Right atrium auricular region (tissue), 2 donors: ENCODE data around the gene FOXP1. TPM values are rescaled to one million over a fixed set of nuclear protein-coding genes. Genes with fewer than 3 reads are reported as not detected.

Experiments used
- DNase-seq: peaks from one replicate; pipeline ENCODE4 v3.0.0-alpha.2; 2019; ENCODE audit warnings: low spot score
- H3K27ac ChIP-seq, 2 donors: fragments of 200-600 bp; sonication (generic); 1 replicate in 1 of 2; 2 replicates in 1 of 2; pipeline ENCODE4 v1.5.1; 2016 to 2019
- H3K27me3 ChIP-seq, 2 donors: fragments of 200-600 bp; sonication (generic); one replicate each; pipeline versions ENCODE4 v1.5.1 to v1.6.0; 2017 to 2019
- H3K36me3 ChIP-seq: fragments of 200-600 bp; sonication (generic); one replicate; pipeline ENCODE4 v1.5.1; 2016
- H3K4me1 ChIP-seq, 2 donors: fragments of 200-600 bp; sonication (generic); one replicate each; pipeline versions ENCODE4 v1.5.1 to v1.6.0; 2017 to 2019
- H3K4me3 ChIP-seq, 2 donors: fragments of 200-600 bp; sonication (generic); 1 replicate in 1 of 2; 2 replicates in 1 of 2; pipeline ENCODE4 v1.5.1; 2017 to 2019; ENCODE audit warnings: mild to moderate bottlenecking in 1 of 2, moderate library complexity in 1 of 2
- H3K9me3 ChIP-seq, 2 donors: fragments of 200-600 bp; sonication (generic); one replicate each; pipeline ENCODE4 v1.5.1; 2019
- total RNA-seq, 2 donors: library from RNA; depleted of rRNA; stranded (reverse); fragments of >200 nt; gene quantifications; one replicate each; pipeline ENCODE4 v1.1.0, GENCODE V29; 2016
- TF ChIP-seq, protein P1 (sequence below), 2 donors: fragments of 200-600 bp; sonication (generic); IDR thresholded peaks; one replicate each; pipeline ENCODE4 v1.5.1; 2019; ENCODE audit warnings: antibody characterized with exemption in 2 of 2

The FOXP1 gene
- total RNA-seq, 2 donors from 2014 or later: 39.2 to 59.0 TPM

DNA sequence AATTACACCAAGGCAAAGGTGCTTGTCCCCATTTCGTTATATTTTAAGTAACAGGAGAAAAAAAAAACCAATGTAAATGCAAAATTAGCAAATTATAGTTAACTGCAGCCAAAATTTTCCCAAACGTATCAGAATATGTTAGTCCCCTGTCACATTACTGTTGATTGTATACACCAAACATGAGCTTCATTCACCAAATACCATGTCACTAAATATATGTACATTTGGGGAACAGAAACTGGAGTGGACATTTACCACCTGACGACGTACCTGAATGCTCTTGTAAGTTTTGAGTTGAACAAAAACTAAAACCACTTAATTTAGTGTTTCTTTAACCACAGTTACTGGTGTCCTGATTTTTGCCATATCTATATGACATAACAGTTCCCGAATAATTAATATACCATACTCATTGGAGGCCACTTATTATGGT lies 3.3 kb upstream of the FOXP1 start:
- DNase-seq: no peak
- no peaks in the 10 kb centered on the region for H3K36me3 ChIP-seq
- TF ChIP-seq, protein P1, sequence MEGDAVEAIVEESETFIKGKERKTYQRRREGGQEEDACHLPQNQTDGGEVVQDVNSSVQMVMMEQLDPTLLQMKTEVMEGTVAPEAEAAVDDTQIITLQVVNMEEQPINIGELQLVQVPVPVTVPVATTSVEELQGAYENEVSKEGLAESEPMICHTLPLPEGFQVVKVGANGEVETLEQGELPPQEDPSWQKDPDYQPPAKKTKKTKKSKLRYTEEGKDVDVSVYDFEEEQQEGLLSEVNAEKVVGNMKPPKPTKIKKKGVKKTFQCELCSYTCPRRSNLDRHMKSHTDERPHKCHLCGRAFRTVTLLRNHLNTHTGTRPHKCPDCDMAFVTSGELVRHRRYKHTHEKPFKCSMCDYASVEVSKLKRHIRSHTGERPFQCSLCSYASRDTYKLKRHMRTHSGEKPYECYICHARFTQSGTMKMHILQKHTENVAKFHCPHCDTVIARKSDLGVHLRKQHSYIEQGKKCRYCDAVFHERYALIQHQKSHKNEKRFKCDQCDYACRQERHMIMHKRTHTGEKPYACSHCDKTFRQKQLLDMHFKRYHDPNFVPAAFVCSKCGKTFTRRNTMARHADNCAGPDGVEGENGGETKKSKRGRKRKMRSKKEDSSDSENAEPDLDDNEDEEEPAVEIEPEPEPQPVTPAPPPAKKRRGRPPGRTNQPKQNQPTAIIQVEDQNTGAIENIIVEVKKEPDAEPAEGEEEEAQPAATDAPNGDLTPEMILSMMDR (IDR thresholded peaks at IDR 0.05): peak; percentile 8 to 12
- H3K9me3 ChIP-seq: no peaks in the 10 kb centered on the region
- H3K27me3 ChIP-seq: no peaks in the 10 kb centered on the region
- H3K4me1 ChIP-seq: peaks cover 0 to 20% of the 10 kb centered on the region in 2 donors
- no peak overlapping the region for H3K4me3 ChIP-seq
- H3K27ac ChIP-seq: no peak overlapping the region

DNA sequence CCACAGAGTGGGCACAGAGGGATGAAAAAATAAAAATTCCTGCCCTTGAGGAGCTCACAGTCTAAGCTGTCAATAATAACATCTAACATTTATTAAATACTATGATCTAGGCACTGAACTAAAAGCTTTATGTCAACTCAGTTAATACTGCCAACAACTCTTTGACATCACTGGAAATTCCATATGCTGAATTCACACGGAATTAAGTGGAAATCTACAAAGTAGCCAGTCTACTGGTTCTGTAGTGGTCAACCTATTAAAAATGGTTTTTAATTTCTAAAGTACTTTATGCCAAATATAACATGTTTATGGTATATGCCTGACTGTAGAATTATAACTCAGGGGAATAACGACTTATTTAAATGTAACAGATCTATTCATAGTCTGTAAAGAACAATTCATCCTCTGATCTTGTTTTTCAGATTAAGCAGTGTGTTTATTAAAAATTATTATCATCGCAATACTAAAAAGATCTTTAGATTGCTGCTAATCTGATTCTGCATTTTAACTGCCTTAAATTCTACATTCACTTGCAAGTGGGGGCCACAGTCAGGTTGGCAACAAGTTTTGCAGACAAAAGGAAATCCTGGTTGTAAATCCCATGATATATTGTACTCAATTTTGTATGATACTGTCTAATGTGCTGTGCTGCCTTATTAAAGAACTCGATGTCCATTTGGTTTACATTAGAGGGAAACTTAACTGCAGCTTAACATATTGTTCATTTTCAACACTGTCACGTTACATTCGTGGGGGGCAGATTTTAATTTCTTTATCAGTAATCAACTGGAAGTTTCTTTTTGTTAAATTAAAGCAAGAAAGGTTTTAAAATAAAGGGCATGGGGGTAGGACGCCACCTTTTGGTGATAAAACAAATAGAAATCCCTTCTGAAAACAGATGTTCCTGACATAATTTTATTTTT lies 2.6 kb upstream of the FOXP1 start:
- Histone ChIP-seq H3K36me3 (no peaks in the 10 kb centered on the region), H3K4me3 (no peak overlapping the region), H3K27ac (peak overlapping the region; percentile 97 to 98), H3K27me3 (no peaks in the 10 kb centered on the region), H3K9me3 (no peaks in the 10 kb centered on the region), H3K4me1 (peaks cover 0 to 21% of the 10 kb centered on the region in 2 donors)
- TF ChIP-seq, protein P1 (IDR thresholded peaks at IDR 0.05): peak; percentile 76 to 90
- no peak for DNase-seq

DNA sequence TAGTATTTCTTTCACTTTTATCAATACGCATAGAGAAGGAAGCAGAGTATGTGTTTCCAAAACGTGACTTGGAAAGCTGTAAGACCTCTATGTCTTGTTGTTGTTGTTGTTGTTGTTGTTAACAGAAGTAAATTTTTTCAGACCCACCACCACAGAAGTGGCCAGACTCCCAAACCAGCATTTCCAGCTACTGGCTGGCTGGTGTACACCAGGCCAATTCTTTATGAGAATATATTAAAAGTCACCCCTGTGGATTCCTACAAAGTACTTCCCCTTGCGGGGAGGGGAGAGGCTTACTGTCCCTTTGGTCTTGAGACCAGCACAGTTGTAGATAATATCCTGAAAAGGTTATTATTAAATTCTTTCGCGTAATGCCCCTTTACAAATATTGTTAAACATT lies 1.6 kb upstream of the FOXP1 start:
- TF ChIP-seq, protein P1 (IDR thresholded peaks at IDR 0.05): no peak
- Histone ChIP-seq H3K4me1 (peaks cover 0 to 30% of the 10 kb centered on the region in 2 donors), H3K27ac (peak overlapping the region; percentile 97 to 98), H3K9me3 (no peaks in the 10 kb centered on the region), H3K27me3 (no peaks in the 10 kb centered on the region), H3K4me3 (peak overlapping the region in 1 of 2 donors; percentile 87), H3K36me3 (no peaks in the 10 kb centered on the region)
- no peak for DNase-seq

DNA sequence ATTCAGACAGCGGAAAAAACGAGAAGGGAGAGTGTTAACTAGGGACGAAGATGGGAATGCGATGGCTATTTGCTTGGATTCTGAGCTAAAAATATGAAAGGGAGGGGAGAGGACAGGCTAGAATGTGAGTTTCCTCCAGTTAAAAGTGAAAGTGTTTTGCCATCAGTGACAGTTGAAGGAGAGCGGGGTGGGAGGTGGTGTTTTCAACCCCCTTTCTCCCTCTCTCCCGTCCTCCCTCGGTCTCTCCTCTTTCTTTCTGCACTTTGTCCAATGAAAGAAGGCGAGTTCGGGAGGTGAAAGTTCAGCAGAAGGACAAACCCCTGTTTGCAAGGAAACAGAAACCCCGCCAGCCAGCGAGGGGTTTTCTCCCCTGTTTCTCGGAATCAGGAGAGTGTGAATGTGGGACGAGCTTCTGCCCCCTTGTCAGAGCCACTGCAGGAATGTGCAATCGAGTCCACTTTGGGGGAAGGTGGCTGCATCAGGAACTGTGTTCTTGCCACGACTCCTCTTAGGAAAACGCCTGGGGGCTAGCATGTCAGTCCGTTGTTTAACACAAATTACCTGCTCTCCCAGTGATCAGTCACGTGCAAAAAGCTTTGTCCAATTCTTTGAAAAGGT lies 975 bp upstream of the FOXP1 start:
- TF ChIP-seq, protein P1 (IDR thresholded peaks at IDR 0.05): no peak
- no peaks in the 10 kb centered on the region for H3K27me3 ChIP-seq
- H3K27ac ChIP-seq: peak overlapping the region; percentile 97 to 98
- peak; percentile 64 for DNase-seq
- H3K4me3 ChIP-seq: peak overlapping the region; percentile 77 to 87
- no peaks in the 10 kb centered on the region for H3K9me3 ChIP-seq
- no peaks in the 10 kb centered on the region for H3K36me3 ChIP-seq
- peaks cover 0 to 35% of the 10 kb centered on the region in 2 donors for H3K4me1 ChIP-seq

DNA sequence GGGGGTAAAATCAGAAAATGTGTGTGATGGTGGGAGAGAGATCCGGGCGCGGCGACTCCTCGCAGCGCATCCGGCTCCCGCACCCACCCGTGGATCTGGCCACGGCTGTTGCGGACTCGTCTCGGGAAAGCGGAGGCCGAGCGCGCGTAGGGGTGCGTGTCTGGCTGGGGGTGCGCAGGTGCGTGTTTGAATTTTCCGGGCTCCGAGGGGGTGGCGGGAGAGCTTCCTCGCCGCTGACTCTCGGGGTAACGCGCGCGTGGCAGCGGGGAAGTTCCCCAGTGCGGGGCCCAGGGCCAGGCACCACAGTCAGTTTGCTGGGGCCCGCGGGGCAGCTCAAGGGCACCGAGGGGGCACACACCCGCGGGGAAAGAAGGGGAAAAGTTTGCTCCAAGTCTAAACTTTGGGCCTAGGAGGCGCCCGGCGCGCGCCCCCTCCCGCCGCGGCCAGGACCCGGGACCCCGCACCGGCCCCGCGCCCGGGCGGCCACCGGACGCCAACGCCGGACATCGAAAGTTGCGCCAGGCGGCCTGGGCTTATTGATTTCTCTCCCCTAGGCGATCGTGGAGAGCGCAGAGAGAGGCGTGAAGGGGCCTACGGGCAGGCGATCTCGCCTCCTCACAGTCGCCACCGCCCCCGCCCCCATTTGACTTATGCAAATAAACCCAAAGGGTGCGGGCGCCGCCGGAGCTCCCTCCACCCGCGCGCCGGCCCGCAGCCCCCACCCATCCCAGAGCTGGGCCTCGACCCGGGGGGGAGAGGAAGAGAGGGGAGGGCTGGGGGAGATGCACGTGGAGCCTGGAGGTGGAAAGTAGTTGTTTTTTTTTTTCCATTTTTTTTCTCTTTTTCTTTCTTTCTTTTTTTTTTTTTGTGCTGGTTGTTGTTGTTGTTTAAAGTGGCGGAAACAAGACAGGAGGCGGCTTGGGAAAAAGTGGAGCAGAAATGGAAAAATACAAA lies 639 bp downstream of the FOXP1 start:
- peak overlapping the region; percentile 97 to 98 for H3K27ac ChIP-seq
- H3K4me3 ChIP-seq: peak overlapping the region; percentile 77 to 87
- H3K27me3 ChIP-seq: no peaks in the 10 kb centered on the region
- H3K9me3 ChIP-seq: no peaks in the 10 kb centered on the region
- H3K4me1 ChIP-seq: peaks cover 0 to 39% of the 10 kb centered on the region in 2 donors
- H3K36me3 ChIP-seq: no peaks in the 10 kb centered on the region
- DNase-seq: peak; percentile 75
- TF ChIP-seq, protein P1 (IDR thresholded peaks at IDR 0.05): no peak
